Endothelial cell of umbilical vein (primary cell): ENCODE data around the gene CALHM5.

Experiments used
- EZH2 ChIP-seq: IDR thresholded peaks from 2 replicates; pipeline ENCODE4 v1.6.1; 2012; ENCODE audit warnings: borderline replicate concordance, low read depth, mild to moderate bottlenecking, moderate library complexity, low read length, inconsistent platforms; ENCODE audit not compliant: severe bottlenecking
- GATA2 ChIP-seq: IDR thresholded peaks from 2 replicates; pipeline ENCODE4 v1.7.0; 2011; ENCODE audit warnings: low read depth, mild to moderate bottlenecking, moderate library complexity, mixed read lengths, low read length; ENCODE audit not compliant: insufficient read length, insufficient read depth
- MYC ChIP-seq: IDR thresholded peaks from one replicate; pipeline ENCODE4 v1.6.1; 2011; ENCODE audit warnings: mild to moderate bottlenecking, low read depth, low read length
- POLR2A ChIP-seq: IDR thresholded peaks from 2 replicates; pipeline ENCODE4 v1.6.1; 2012; ENCODE audit warnings: low read depth, mild to moderate bottlenecking, control low read depth, low read length
- POLR2AphosphoS5 ChIP-seq: IDR thresholded peaks from 2 replicates; pipeline ENCODE4 v1.6.1; 2012; ENCODE audit warnings: low read depth, mild to moderate bottlenecking, control low read depth, low read length, moderate library complexity; ENCODE audit not compliant: insufficient read depth
- TF ChIP-seq, protein P1 (sequence below), 2 donors: IDR thresholded peaks; 1 replicate in 1 of 2; 2 replicates in 1 of 2; pipeline ENCODE4 v1.5.1; 2011; ENCODE audit warnings: low read length in 2 of 2, mild to moderate bottlenecking in 2 of 2, moderate library complexity in 2 of 2, control low read depth in 1 of 2, inconsistent platforms in 1 of 2, low read depth in 1 of 2; ENCODE audit not compliant: insufficient read depth in 1 of 2; ENCODE audit errors: extremely low read depth in 1 of 2
- TF ChIP-seq, protein P2 (sequence below): IDR thresholded peaks from 2 replicates; pipeline ENCODE4 v1.6.1; 2011; ENCODE audit not compliant: insufficient read depth, insufficient read length

DNA sequence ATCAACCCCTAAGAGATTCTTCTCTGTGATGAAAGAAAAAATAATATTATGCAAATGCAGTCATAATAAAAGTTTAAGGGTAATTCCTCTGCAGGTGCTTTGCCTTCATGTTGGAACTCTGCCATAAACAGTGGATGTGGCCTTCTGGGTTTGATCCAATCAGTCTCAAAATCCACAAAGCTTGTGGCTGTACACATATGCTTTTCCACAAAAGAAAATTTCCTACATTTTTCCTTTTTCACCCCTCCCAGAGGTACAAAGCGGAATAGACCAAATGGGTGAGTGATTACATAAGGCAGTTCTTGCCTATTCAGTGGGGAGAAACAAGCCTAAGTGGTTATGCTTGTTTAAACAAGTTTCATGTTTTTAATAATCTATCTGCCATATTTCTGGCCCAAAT is 16.7 kb downstream of the CALHM5 start:
- TF ChIP-seq, protein P1, sequence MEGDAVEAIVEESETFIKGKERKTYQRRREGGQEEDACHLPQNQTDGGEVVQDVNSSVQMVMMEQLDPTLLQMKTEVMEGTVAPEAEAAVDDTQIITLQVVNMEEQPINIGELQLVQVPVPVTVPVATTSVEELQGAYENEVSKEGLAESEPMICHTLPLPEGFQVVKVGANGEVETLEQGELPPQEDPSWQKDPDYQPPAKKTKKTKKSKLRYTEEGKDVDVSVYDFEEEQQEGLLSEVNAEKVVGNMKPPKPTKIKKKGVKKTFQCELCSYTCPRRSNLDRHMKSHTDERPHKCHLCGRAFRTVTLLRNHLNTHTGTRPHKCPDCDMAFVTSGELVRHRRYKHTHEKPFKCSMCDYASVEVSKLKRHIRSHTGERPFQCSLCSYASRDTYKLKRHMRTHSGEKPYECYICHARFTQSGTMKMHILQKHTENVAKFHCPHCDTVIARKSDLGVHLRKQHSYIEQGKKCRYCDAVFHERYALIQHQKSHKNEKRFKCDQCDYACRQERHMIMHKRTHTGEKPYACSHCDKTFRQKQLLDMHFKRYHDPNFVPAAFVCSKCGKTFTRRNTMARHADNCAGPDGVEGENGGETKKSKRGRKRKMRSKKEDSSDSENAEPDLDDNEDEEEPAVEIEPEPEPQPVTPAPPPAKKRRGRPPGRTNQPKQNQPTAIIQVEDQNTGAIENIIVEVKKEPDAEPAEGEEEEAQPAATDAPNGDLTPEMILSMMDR (IDR thresholded peaks at IDR 0.05; ENCODE audit: extremely low read depth in 1 of 2, insufficient read depth in 1 of 2, low read depth in 1 of 2, low read length in 2 of 2) = no peak
- no peak for TF ChIP-seq POLR2AphosphoS5
- TF ChIP-seq POLR2A = no peak
- TF ChIP-seq EZH2 = no peak
- no peak for TF ChIP-seq MYC
- TF ChIP-seq, protein P2, sequence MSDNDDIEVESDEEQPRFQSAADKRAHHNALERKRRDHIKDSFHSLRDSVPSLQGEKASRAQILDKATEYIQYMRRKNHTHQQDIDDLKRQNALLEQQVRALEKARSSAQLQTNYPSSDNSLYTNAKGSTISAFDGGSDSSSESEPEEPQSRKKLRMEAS = no peak
- no peak for TF ChIP-seq GATA2
